K562 (cell line): Measurements from ENCODE around the gene UNKL. TPM values are rescaled to one million over a fixed set of nuclear protein-coding genes. Genes with fewer than 3 reads are reported as not detected.

Source experiments
- ESRRB ChIP-seq: fragments of 250-450 bp; sonication (Bioruptor Pico); IDR thresholded peaks from 2 replicates; pipeline ENCODE4 v1.5.0; 2020; ENCODE audit warnings: mild to moderate bottlenecking, moderate library complexity, borderline replicate concordance
- FOXA3 ChIP-seq, 2 experiments: fragments of 450-650 bp in 1 of 2; sonication (generic) in 1 of 2; formaldehyde crosslinking; IDR thresholded peaks in 1 of 2; conservative IDR thresholded peaks in 1 of 2; 2 replicates each; pipeline versions ENCODE4 v1.4.0 to v1.8.0; 2020 to 2022; ENCODE audit warnings: mild to moderate bottlenecking in 2 of 2, missing genetic modification reagents in 1 of 2
- IFI16 ChIP-seq: fragments of 250-450 bp; sonication (Bioruptor Pico); IDR thresholded peaks from 2 replicates; pipeline ENCODE4 v2.1.2; 2022; ENCODE audit warnings: mild to moderate bottlenecking, inconsistent platforms
- KAT8 ChIP-seq: fragments of 450-650 bp; IDR thresholded peaks from 2 replicates; pipeline ENCODE4 v1.6.1; 2016; ENCODE audit warnings: low read depth, mild to moderate bottlenecking
- MAFG ChIP-seq: fragments of 450-650 bp; conservative IDR thresholded peaks from 2 replicates; pipeline ENCODE4 v1.6.1; 2016; ENCODE audit warnings: missing genetic modification characterization, missing compliant biosample characterization
- MAFK ChIP-seq: IDR thresholded peaks from 2 replicates; pipeline ENCODE4 v1.6.1; 2011; ENCODE audit warnings: low read length, improper control_type of control experiment
- MCM5 ChIP-seq: fragments of 450-650 bp; IDR thresholded peaks from 2 replicates; pipeline ENCODE4 v1.6.1; 2016; ENCODE audit warnings: low read depth
- MYC ChIP-seq, 2 experiments: fragments of 250-450 bp in 1 of 2; sonication (Bioruptor Pico) in 1 of 2; IDR thresholded peaks; 2 replicates each; pipeline versions ENCODE4 v1.5.1 to v1.6.1; 2012 to 2021; ENCODE audit warnings: low read depth in 2 of 2, borderline replicate concordance in 1 of 2, improper control_type of control experiment in 1 of 2, low read length in 1 of 2, mild to moderate bottlenecking in 1 of 2, moderate library complexity in 1 of 2
- NCOA1 ChIP-seq: fragments of 450-650 bp; IDR thresholded peaks from 2 replicates; pipeline ENCODE4 v1.6.1; 2016; ENCODE audit warnings: low read depth
- PHF21A ChIP-seq: fragments of 450-650 bp; IDR thresholded peaks from 2 replicates; pipeline ENCODE4 v1.6.1; 2017; ENCODE audit warnings: low read depth, borderline replicate concordance
- POLR2B ChIP-seq: fragments of 450-650 bp; IDR thresholded peaks from 2 replicates; pipeline ENCODE4 v1.6.1; 2018; ENCODE audit warnings: low read depth; ENCODE audit not compliant: partially characterized antibody
- RBM25 ChIP-seq: fragments of 200-400 bp; formaldehyde crosslinking; IDR thresholded peaks from 2 replicates; pipeline ENCODE4 v1.6.1; 2018; ENCODE audit warnings: low read length, low read depth, moderate library complexity; ENCODE audit not compliant: severe bottlenecking
- RUNX1 ChIP-seq: sonication (generic); IDR thresholded peaks from 2 replicates; pipeline ENCODE4 v1.6.1; 2016; ENCODE audit warnings: antibody characterized with exemption, low read depth
- SAFB2 ChIP-seq: fragments of 200-400 bp; formaldehyde crosslinking; IDR thresholded peaks from 2 replicates; pipeline ENCODE4 v1.6.1; 2018; ENCODE audit warnings: borderline replicate concordance, low read length, low read depth, moderate library complexity; ENCODE audit not compliant: severe bottlenecking
- TRIM28 ChIP-seq: fragments of 450-650 bp; IDR thresholded peaks from 2 replicates; pipeline ENCODE4 v1.6.1; 2017
- XRCC4 ChIP-seq: IDR thresholded peaks from one replicate; pipeline ENCODE4 v1.6.1; 2011; ENCODE audit not compliant: insufficient read depth, insufficient read length; ENCODE audit errors: extremely low read depth
- ZBTB8A ChIP-seq: fragments of 450-650 bp; IDR thresholded peaks from 2 replicates; pipeline ENCODE4 v1.6.1; 2018; ENCODE audit warnings: mild to moderate bottlenecking, moderate library complexity; ENCODE audit not compliant: partially characterized antibody
- ZNF165 ChIP-seq: fragments of 250-450 bp; sonication (Bioruptor Pico); IDR thresholded peaks from 2 replicates; pipeline ENCODE4 v1.4.0; 2020; ENCODE audit warnings: borderline replicate concordance
- ZNF23 ChIP-seq: fragments of 250-450 bp; sonication (Bioruptor Pico); IDR thresholded peaks from 2 replicates; pipeline ENCODE4 v1.4.0; 2020; ENCODE audit warnings: mild to moderate bottlenecking
- ZNF311 ChIP-seq: fragments of 250-450 bp; sonication (Bioruptor Pico); IDR thresholded peaks from 2 replicates; pipeline ENCODE4 v1.4.0; 2020; ENCODE audit warnings: mild to moderate bottlenecking, moderate library complexity
- polyA plus RNA-seq, 8 experiments: library from polyadenylated mRNA; depleted of rRNA in 4 of 8; stranded (reverse) in 5 of 8; unstranded in 3 of 8; fragments of >200 nt; fragmentation: Nextera tagmentation in 2 of 8; fragmentation: Illumina TruSeq in 1 of 8; extraction: Ambion mirVana in 2 of 8; extraction: Trizol in 1 of 8; gene quantifications; 2 replicates each; pipeline versions ENCODE4 v1.2.1 to v1.2.3, GENCODE V29; 2011 to 2014; ENCODE audit warnings: inconsistent platforms in 1 of 8, missing spikeins in 1 of 8
- total RNA-seq, 7 experiments: library from RNA; depleted of rRNA in 6 of 7; stranded (reverse); fragments of >200 nt in 6 of 7; fragmentation: Illumina TruSeq in 2 of 7; extraction: Trizol in 2 of 7; gene quantifications; 2 replicates each; pipeline versions ENCODE4 v1.2.1 to v1.2.3, GENCODE V29; 2011 to 2021; ENCODE audit warnings: low replicate concordance in 1 of 7
- TF ChIP-seq, protein P1 (sequence below): sonication (generic); formaldehyde crosslinking; IDR thresholded peaks from 2 replicates; pipeline ENCODE4 v1.8.1; 2022; ENCODE audit warnings: missing genetic modification reagents
- TF ChIP-seq, protein P2 (sequence below): fragments of 450-650 bp; IDR thresholded peaks from 2 replicates; pipeline ENCODE4 v1.6.1; 2016; ENCODE audit warnings: borderline replicate concordance
- TF ChIP-seq, protein P3 (sequence below): fragments of 250-450 bp; sonication (Bioruptor Pico); IDR thresholded peaks from 2 replicates; pipeline ENCODE4 v1.5.0; 2021
- TF ChIP-seq, protein P4 (sequence below): fragments of 250-450 bp; sonication (Bioruptor Pico); IDR thresholded peaks from 2 replicates; pipeline ENCODE4 v1.4.0; 2020; ENCODE audit warnings: borderline replicate concordance

Gene UNKL
- total and polyA plus RNA-seq, 9 of the 15 experiments (the other 6 are each of a cell fraction or from before 2014, with no cell fraction given) = 0.37 to 30.2 (median 5.1) TPM

DNA sequence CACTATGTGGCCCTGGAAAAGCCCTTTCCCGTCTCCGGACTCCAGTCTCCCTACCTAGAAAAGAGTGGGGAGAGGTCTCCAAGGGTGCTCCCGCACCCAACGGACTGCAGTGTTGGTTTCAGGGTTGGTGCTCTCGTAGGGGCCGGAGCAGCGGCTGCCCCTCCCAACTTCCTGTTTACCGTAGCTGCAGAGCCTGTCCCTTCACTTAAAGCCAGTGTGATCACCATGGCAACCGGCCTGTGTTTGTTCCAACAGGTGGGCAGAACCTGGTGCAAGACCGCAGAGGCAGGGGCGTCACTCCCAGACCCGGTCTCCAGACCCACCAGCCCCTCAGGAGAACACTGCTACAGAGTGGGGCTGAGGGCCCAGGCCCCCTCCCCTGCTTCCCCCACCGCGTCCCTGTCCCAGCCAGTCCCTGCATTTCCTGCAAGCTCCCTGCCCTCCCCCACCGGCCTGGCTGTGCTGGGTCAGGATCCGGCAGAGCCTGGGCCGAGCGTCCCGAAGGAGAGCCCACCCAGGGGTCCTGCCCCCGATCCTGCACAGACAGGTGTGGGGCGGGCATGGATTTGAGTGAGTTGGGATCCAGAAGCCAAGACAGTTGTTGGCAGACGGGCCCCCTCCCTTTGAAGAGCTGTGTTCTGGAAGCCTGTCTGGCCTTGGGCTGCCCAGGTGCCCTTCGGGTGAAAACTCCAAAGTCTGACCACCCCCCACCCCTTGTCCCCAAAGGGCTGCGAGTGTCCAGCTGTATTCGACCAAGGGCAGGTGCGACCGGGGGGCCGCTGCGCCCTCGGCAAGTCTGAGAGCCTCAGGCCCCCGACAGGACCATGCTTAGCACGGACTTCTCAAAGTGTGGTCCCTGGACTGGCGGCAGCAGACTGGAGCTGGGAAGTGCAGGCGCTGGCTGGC lies 82.5 kb downstream of the UNKL start (continued):
- TF ChIP-seq MCM5 (no peak), FOXA3 (CRISPR knock-in tag; conservative IDR thresholded peaks at IDR 0.05 in 1 of 2, IDR thresholded peaks at IDR 0.05 in 1 of 2) (peak in 1 of 2 experiments; percentile 35; a peak in 1 of 4 replicates), RBM25 (no peak), ZNF165 (CRISPR knock-in tag) (no peak), SAFB2 (no peak), RUNX1 (no peak), IFI16 (CRISPR knock-in tag) (no peak), ZBTB8A (no peak), MYC (IDR thresholded peaks at IDR 0.05; ENCODE audit: low read depth, low read length) (no peak), MYC (CRISPR knock-in tag; IDR thresholded peaks at IDR 0.05; ENCODE audit: borderline replicate concordance, low read depth) (no peak), KAT8 (no peak), MAFG (tag) (no peak), POLR2B (peak; percentile 24), ZNF23 (no peak), MAFK (no peak), XRCC4 (no peak), NCOA1 (no peak), PHF21A (no peak), TRIM28 (no peak), ZNF311 (CRISPR knock-in tag) (no peak), ESRRB (CRISPR knock-in tag) (no peak)
- TF ChIP-seq, protein P1, sequence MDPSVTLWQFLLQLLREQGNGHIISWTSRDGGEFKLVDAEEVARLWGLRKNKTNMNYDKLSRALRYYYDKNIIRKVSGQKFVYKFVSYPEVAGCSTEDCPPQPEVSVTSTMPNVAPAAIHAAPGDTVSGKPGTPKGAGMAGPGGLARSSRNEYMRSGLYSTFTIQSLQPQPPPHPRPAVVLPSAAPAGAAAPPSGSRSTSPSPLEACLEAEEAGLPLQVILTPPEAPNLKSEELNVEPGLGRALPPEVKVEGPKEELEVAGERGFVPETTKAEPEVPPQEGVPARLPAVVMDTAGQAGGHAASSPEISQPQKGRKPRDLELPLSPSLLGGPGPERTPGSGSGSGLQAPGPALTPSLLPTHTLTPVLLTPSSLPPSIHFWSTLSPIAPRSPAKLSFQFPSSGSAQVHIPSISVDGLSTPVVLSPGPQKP (CRISPR knock-in tag) = no peak
- TF ChIP-seq, protein P2, sequence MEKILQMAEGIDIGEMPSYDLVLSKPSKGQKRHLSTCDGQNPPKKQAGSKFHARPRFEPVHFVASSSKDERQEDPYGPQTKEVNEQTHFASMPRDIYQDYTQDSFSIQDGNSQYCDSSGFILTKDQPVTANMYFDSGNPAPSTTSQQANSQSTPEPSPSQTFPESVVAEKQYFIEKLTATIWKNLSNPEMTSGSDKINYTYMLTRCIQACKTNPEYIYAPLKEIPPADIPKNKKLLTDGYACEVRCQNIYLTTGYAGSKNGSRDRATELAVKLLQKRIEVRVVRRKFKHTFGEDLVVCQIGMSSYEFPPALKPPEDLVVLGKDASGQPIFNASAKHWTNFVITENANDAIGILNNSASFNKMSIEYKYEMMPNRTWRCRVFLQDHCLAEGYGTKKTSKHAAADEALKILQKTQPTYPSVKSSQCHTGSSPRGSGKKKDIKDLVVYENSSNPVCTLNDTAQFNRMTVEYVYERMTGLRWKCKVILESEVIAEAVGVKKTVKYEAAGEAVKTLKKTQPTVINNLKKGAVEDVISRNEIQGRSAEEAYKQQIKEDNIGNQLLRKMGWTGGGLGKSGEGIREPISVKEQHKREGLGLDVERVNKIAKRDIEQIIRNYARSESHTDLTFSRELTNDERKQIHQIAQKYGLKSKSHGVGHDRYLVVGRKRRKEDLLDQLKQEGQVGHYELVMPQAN = no peak
- TF ChIP-seq, protein P3, sequence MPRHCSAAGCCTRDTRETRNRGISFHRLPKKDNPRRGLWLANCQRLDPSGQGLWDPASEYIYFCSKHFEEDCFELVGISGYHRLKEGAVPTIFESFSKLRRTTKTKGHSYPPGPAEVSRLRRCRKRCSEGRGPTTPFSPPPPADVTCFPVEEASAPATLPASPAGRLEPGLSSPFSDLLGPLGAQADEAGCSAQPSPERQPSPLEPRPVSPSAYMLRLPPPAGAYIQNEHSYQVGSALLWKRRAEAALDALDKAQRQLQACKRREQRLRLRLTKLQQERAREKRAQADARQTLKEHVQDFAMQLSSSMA (CRISPR knock-in tag) = no peak
- TF ChIP-seq, protein P4, sequence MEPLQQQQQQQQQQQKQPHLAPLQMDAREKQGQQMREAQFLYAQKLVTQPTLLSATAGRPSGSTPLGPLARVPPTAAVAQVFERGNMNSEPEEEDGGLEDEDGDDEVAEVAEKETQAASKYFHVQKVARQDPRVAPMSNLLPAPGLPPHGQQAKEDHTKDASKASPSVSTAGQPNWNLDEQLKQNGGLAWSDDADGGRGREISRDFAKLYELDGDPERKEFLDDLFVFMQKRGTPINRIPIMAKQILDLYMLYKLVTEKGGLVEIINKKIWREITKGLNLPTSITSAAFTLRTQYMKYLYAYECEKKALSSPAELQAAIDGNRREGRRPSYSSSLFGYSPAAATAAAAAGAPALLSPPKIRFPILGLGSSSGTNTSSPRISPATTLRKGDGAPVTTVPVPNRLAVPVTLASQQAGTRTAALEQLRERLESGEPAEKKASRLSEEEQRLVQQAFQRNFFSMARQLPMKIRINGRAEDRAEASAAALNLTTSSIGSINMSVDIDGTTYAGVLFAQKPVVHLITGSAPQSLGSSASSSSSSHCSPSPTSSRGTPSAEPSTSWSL (CRISPR knock-in tag) = no peak
